Hepatocyte (in vitro differentiated cells): ENCODE results near the gene COL13A1. TPM values are rescaled to one million over a fixed set of nuclear protein-coding genes. Genes with fewer than 3 reads are reported as not detected.

Experiments
- DNase-seq: peaks from one replicate; pipeline ENCODE4 v3.0.0-alpha.2; 2016; ENCODE audit warnings: low spot score
- H2AFZ ChIP-seq: fragments of 200-600 bp; sonication (generic); 2 replicates; pipeline ENCODE4 v1.6.0; 2016; ENCODE audit warnings: antibody characterized with exemption, mild to moderate bottlenecking
- H3K27ac ChIP-seq: fragments of 200-600 bp; sonication (generic); 2 replicates; pipeline ENCODE4 v1.5.1; 2016; ENCODE audit warnings: mild to moderate bottlenecking
- H3K27me3 ChIP-seq: fragments of 200-600 bp; sonication (generic); 2 replicates; pipeline ENCODE4 v1.6.1; 2016
- H3K36me3 ChIP-seq: fragments of 200-600 bp; sonication (generic); replicated peaks from 2 replicates; pipeline ENCODE4 v1.5.1; 2016; ENCODE audit warnings: low read depth; ENCODE audit not compliant: insufficient read depth
- H3K4me1 ChIP-seq: fragments of 200-600 bp; sonication (generic); 2 replicates; pipeline ENCODE4 v1.5.1; 2016; ENCODE audit warnings: mild to moderate bottlenecking, moderate library complexity; ENCODE audit not compliant: insufficient read depth
- H3K4me2 ChIP-seq: fragments of 200-600 bp; sonication (generic); 2 replicates; pipeline ENCODE4 v1.6.0; 2016
- H3K4me3 ChIP-seq: fragments of 200-600 bp; sonication (generic); 2 replicates; pipeline ENCODE4 v1.5.1; 2016; ENCODE audit warnings: mild to moderate bottlenecking
- H3K79me2 ChIP-seq: fragments of 200-600 bp; sonication (generic); 2 replicates; pipeline ENCODE4 v1.6.0; 2017; ENCODE audit warnings: mild to moderate bottlenecking
- H3K9me2 ChIP-seq: fragments of 200-600 bp; sonication (generic); replicated peaks from 2 replicates; pipeline ENCODE4 v1.6.0; 2017; ENCODE audit warnings: mild to moderate bottlenecking; ENCODE audit not compliant: insufficient read depth
- H3K9me3 ChIP-seq: fragments of 200-600 bp; sonication (generic); 2 replicates; pipeline ENCODE4 v1.5.1; 2016; ENCODE audit warnings: low read depth, mild to moderate bottlenecking
- H4K20me1 ChIP-seq: fragments of 200-600 bp; sonication (generic); 2 replicates; pipeline ENCODE4 v1.6.0; 2016; ENCODE audit warnings: mild to moderate bottlenecking; ENCODE audit not compliant: insufficient read depth, poor library complexity, severe bottlenecking
- CTCF ChIP-seq: fragments of 200-600 bp; sonication (generic); IDR thresholded peaks from 2 replicates; pipeline ENCODE4 v1.5.1; 2016; ENCODE audit warnings: antibody characterized with exemption, mild to moderate bottlenecking; ENCODE audit not compliant: poor library complexity
- EZH2 ChIP-seq: fragments of 200-600 bp; sonication (generic); IDR thresholded peaks from 2 replicates; pipeline ENCODE4 v1.6.1; 2016; ENCODE audit warnings: antibody characterized with exemption, mild to moderate bottlenecking, borderline replicate concordance
- EZH2phosphoT487 ChIP-seq: fragments of 200-600 bp; sonication (generic); IDR thresholded peaks from one replicate; pipeline ENCODE4 v1.6.1; 2018; ENCODE audit warnings: antibody characterized with exemption, mild to moderate bottlenecking, low read depth, moderate library complexity; ENCODE audit not compliant: unreplicated experiment, severe bottlenecking
- WGBS: methylation state at CpG from one replicate; pipeline ENCODE4 v1.1.6; 2016; ENCODE audit warnings: low lambda C conversion rate; ENCODE audit errors: missing lambda C conversion rate; 5-methylcytosine and 5-hydroxymethylcytosine counted together
- polyA plus RNA-seq: library from polyadenylated mRNA; unstranded; fragments of >200 nt; fragmentation: Nextera tagmentation; extraction: Ambion mirVana; gene quantifications from 2 replicates; pipeline ENCODE4 v1.2.1, GENCODE V29; 2016
- total RNA-seq: library from RNA; depleted of rRNA; stranded (reverse); fragments of >200 nt; gene quantifications from 2 replicates; pipeline ENCODE4 v1.2.3, GENCODE V29; 2014

COL13A1 gene
- total and polyA plus RNA-seq, 2 experiments from 2014 or later: 4.5 to 8.5 TPM

- no peaks in the 10 kb centered on the region for H3K9me3 ChIP-seq
- no peak overlapping the region for H3K4me2 ChIP-seq
- H3K4me3 ChIP-seq: no peak overlapping the region
- H3K79me2 ChIP-seq: no peaks in the 10 kb centered on the region
- WGBS: 91% methylated on average over 1 of the region's 1 CpG
- H4K20me1 ChIP-seq: no peaks in the 10 kb centered on the region
- no peaks in the 10 kb centered on the region for H3K36me3 ChIP-seq
- no peaks in the 10 kb centered on the region for H3K27me3 ChIP-seq
- H3K27ac ChIP-seq: no peak overlapping the region
- DNase-seq: no peak
- TF ChIP-seq CTCF (no peak), EZH2phosphoT487 (no peak)
- peaks cover 7% of the 10 kb centered on the region for H3K4me1 ChIP-seq
- no peaks in the 10 kb centered on the region for H3K9me2 ChIP-seq
- H2AFZ ChIP-seq: no peak overlapping the region
Measured at GRCh38 chr10:69894156-69894555, 92.5 kb downstream of the COL13A1 start.

- Histone ChIP-seq H3K9me3 (no peaks in the 10 kb centered on the region), H3K4me2 (no peak overlapping the region), H3K4me3 (no peak overlapping the region), H2AFZ (no peak overlapping the region), H3K4me1 (peaks cover 15% of the 10 kb centered on the region), H3K27me3 (no peaks in the 10 kb centered on the region), H3K27ac (no peak overlapping the region), H3K9me2 (no peaks in the 10 kb centered on the region), H3K36me3 (no peaks in the 10 kb centered on the region), H4K20me1 (no peaks in the 10 kb centered on the region), H3K79me2 (no peaks in the 10 kb centered on the region)
- TF ChIP-seq EZH2 (no peak), CTCF (no peak), EZH2phosphoT487 (no peak)
- no peak for DNase-seq
- 88% methylated on average over 13 of the region's 13 CpGs for WGBS
Measured at GRCh38 chr10:69895759-69896158, 94.1 kb downstream of the COL13A1 start.

- Histone ChIP-seq H3K9me3 (no peaks in the 10 kb centered on the region), H3K9me2 (no peaks in the 10 kb centered on the region), H3K27me3 (no peaks in the 10 kb centered on the region), H3K79me2 (no peaks in the 10 kb centered on the region), H3K4me2 (no peak overlapping the region), H2AFZ (no peak overlapping the region), H3K4me1 (peaks cover 15% of the 10 kb centered on the region), H3K36me3 (no peaks in the 10 kb centered on the region), H4K20me1 (no peaks in the 10 kb centered on the region), H3K4me3 (no peak overlapping the region), H3K27ac (no peak overlapping the region)
- 56% methylated on average over 12 of the region's 12 CpGs for WGBS
- TF ChIP-seq CTCF (no peak), EZH2phosphoT487 (no peak), EZH2 (no peak)
- DNase-seq: no peak
Measured at GRCh38 chr10:69896606-69897231, 95.0 kb downstream of the COL13A1 start.

GRCh38 chr10:69897432-69897831 lies 95.7 kb downstream of the COL13A1 start:
- Histone ChIP-seq H3K27ac (no peak overlapping the region), H3K36me3 (no peaks in the 10 kb centered on the region), H3K27me3 (no peaks in the 10 kb centered on the region), H3K4me1 (peaks cover 21% of the 10 kb centered on the region), H2AFZ (no peak overlapping the region), H4K20me1 (no peaks in the 10 kb centered on the region), H3K9me3 (no peaks in the 10 kb centered on the region), H3K79me2 (no peaks in the 10 kb centered on the region), H3K4me3 (no peak overlapping the region), H3K4me2 (no peak overlapping the region), H3K9me2 (no peaks in the 10 kb centered on the region)
- TF ChIP-seq EZH2phosphoT487 (no peak), CTCF (no peak)
- no peak for DNase-seq
- 93% methylated on average over 9 of the region's 9 CpGs for WGBS
